ENCODE measurements around the gene ZNF8. TPM values are rescaled to one million over a fixed set of nuclear protein-coding genes. Genes with fewer than 3 reads are reported as not detected.
A peak's percentile ranks its signal among the peaks of the same experiment; 100 is the strongest.

ZNF8 gene
- total RNA-seq (2022), result 8.4 and 8.5 TPM in 2 replicates
- Bru-seq, nascent RNA, result percentile 75 among the genes with signal in this experiment
- percentile 94 among the genes with signal in this experiment for BruChase-seq, experiment 1, labeled RNA remaining after a 2-hour chase
- percentile 85 among the genes with signal in this experiment for BruChase-seq, experiment 2, labeled RNA remaining after a 6-hour chase
- long read RNA-seq, full-length matches to known transcripts, result 1 of 2 reads
- long read RNA-seq, partial matches to known transcripts, result 0 of 2 reads
- long read RNA-seq, other reads (novel, unspliced or antisense), result 1 of 2 reads

DNA sequence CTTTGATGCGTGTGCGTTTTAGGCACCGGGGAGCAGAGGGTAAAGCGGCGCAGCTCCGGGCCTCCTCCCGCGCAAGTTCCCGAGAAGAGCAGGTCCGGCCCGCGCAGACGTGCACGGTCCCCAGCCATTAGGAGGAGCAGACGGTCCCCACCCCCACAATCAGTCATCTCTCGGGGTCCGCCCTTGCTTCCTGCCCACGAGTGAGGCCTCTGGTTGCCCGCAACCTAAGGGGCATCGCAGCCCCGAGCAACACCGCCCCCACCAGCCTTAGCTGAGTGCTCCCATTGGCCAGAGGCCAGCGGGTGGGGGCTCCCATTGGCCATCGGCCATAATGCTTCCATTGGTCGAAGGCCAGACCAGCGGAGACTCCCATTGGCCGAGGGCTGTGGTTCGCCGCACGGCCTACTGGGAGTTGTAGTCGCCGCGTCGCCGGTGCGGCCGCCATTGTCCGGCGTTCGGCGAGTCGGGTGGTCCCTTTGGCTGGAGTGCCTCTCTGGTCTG is at the start of gene ZNF8:
Gene ZNF8, plus strand, starts transcription at position 415 of the 501 bp plus-strand sequence. CDS start 127 bp downstream, outside the sequence.
- intact Hi-C loops (cut with micrococcal nuclease; ENCODE audit: unreplicated experiment), result loop anchor here (1.0 to 5.0 kb wide), 5 partner anchors 27 to 102 kb away; partner anchors contain the start of genes ERVK3-1, ZNF274, ZNF544 and ZNF837
- Histone ChIP-seq H3K4me1 (0 out of 2 replicates have a peak, but pooled peaks cover 5% of the 10 kb centered on the region), H3K36me3 (ENCODE audit: control insufficient read depth, insufficient read depth, low read length) (no peaks in the 10 kb centered on the region; the same call in 1 of the 2 replicates), H3K9me3 (no peaks in the 10 kb centered on the region; the same call in 1 of the 2 replicates), H3K4me3 (ENCODE audit: low read depth, low read length) (peak within 1 kb of the TSS; percentile 85), H3K27me3 (replicated peaks; ENCODE audit: control insufficient read depth, insufficient read depth, low read length) (no peaks in the 10 kb centered on the region)
- Mint-ChIP-seq H3K4me3 (ENCODE audit: unreplicated experiment) (peak within 1 kb of the TSS; percentile 99), H3K4me1 (ENCODE audit: low read depth, unreplicated experiment) (peaks cover 17% of the 10 kb centered on the region), H3K36me3 (ENCODE audit: insufficient read depth, unreplicated experiment) (peaks cover 57% of the 10 kb centered on the region), H3K27ac (ENCODE audit: unreplicated experiment) (peak within 1 kb of the TSS; percentile 96), H3K27me3 (ENCODE audit: insufficient read depth, unreplicated experiment) (no peaks in the 10 kb centered on the region), H3K9me3 (ENCODE audit: unreplicated experiment) (peaks cover 8% of the 10 kb centered on the region)
- DNase-seq, result peak; percentile 99
- no TSS peak for BruUV-seq (replicated peaks)
- ChIA-PET POLR2A (interaction anchor here (0.6 to 1.5 kb wide), 6 partner anchors 26 to 198 kb away, joined by 3 to 4 read pairs (median 3); partner anchors contain the start of gene ZSCAN22), CTCF (no interaction called here)
- TF ChIP-seq, protein P1, sequence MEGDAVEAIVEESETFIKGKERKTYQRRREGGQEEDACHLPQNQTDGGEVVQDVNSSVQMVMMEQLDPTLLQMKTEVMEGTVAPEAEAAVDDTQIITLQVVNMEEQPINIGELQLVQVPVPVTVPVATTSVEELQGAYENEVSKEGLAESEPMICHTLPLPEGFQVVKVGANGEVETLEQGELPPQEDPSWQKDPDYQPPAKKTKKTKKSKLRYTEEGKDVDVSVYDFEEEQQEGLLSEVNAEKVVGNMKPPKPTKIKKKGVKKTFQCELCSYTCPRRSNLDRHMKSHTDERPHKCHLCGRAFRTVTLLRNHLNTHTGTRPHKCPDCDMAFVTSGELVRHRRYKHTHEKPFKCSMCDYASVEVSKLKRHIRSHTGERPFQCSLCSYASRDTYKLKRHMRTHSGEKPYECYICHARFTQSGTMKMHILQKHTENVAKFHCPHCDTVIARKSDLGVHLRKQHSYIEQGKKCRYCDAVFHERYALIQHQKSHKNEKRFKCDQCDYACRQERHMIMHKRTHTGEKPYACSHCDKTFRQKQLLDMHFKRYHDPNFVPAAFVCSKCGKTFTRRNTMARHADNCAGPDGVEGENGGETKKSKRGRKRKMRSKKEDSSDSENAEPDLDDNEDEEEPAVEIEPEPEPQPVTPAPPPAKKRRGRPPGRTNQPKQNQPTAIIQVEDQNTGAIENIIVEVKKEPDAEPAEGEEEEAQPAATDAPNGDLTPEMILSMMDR (IDR thresholded peaks at IDR 0.05; ENCODE audit: insufficient read depth in 1 of 2, low read depth in 1 of 2, low read length in 1 of 2, severe bottlenecking in 1 of 2, unreplicated experiment in 1 of 2), result no peak

DNA sequence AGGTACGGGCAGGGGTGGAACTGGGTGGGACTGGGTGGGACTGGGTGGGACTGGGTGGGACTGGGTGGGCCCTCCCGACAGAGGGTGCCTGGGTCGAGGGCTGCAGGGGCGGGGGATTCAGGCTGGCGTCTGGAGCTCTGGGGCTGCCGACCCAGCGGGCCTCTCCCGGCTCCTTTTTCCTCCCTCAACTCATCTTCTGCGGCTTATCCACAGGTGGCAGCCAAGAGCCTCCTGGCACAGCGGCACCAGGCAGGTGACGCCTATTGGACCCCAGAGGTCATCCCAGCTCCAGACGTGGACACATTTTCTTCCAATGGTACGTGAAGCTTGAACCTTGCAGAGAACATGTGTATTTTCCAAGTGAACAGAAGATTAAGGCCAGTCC is 49.5 kb upstream of the ZNF8 start:
- BruUV-seq (replicated peaks), result no TSS peak
- DNase-seq, result peak in 1 of 2 experiments; percentile 41
- H3K36me3 Mint-ChIP-seq (ENCODE audit: insufficient read depth, unreplicated experiment), result peaks cover 69% of the 10 kb centered on the region
- peak overlapping the region; percentile 99 for H3K27ac Mint-ChIP-seq (ENCODE audit: unreplicated experiment)
- CTCF ChIA-PET, result no interaction called here
- peaks cover 43% of the 10 kb centered on the region for H3K9me3 Mint-ChIP-seq (ENCODE audit: unreplicated experiment)
- peaks cover 28% of the 10 kb centered on the region for H3K9me3 ChIP-seq
- H3K27me3 ChIP-seq (replicated peaks; ENCODE audit: control insufficient read depth, insufficient read depth, low read length), result no peaks in the 10 kb centered on the region
- intact Hi-C loops (cut with micrococcal nuclease; ENCODE audit: unreplicated experiment), result loop anchor here (2.0 to 10.0 kb wide), 3 partner anchors 46 to 76 kb away; partner anchors contain the start of genes ERVK3-1, ZNF274 and ZNF8
- H3K36me3 ChIP-seq (ENCODE audit: control insufficient read depth, insufficient read depth, low read length), result peaks cover 21% of the 10 kb centered on the region
- TF ChIP-seq, protein P1 (IDR thresholded peaks at IDR 0.05; ENCODE audit: insufficient read depth in 1 of 2, low read depth in 1 of 2, low read length in 1 of 2, severe bottlenecking in 1 of 2, unreplicated experiment in 1 of 2), result peak; percentile 14 to 20
- H3K4me3 Mint-ChIP-seq (ENCODE audit: unreplicated experiment), result peak overlapping the region; percentile 96
- POLR2A ChIA-PET, result no interaction called here
- peaks cover 5% of the 10 kb centered on the region; the same call in 1 of the 2 replicates for H3K4me1 ChIP-seq
- H3K4me3 ChIP-seq (ENCODE audit: low read depth, low read length), result peak overlapping the region; percentile 66
- H3K27me3 Mint-ChIP-seq (ENCODE audit: insufficient read depth, unreplicated experiment), result no peaks in the 10 kb centered on the region
- peaks cover 7% of the 10 kb centered on the region for H3K4me1 Mint-ChIP-seq (ENCODE audit: low read depth, unreplicated experiment)

DNA sequence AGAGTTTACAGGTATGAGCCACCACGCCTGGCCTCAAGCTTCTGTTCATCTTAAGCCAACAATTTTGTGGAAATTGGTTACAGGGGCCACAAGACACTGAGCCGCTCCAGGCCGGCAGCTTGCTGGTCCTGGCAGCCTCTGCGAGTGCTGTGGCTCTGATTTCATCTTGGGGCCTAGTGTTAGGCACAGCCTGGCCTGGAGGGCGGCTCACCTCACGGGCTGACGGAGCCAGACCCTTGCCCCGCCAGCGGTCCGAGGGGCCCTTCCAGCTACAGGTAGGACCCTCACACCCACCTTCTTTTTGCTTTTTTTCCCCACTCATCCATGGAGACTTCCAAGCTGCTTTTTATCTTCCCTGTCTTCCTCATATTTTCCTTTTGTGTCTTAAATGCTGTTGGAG is 41.4 kb upstream of the ZNF8 start:
- H3K4me1 ChIP-seq, result no peaks in the 10 kb centered on the region
- no peak for DNase-seq
- intact Hi-C loops (cut with micrococcal nuclease; ENCODE audit: unreplicated experiment), result no loop called here
- Mint-ChIP-seq H3K27ac (ENCODE audit: unreplicated experiment) (no peak overlapping the region), H3K4me3 (ENCODE audit: unreplicated experiment) (no peak overlapping the region), H3K9me3 (ENCODE audit: unreplicated experiment) (peaks cover 34% of the 10 kb centered on the region), H3K27me3 (ENCODE audit: insufficient read depth, unreplicated experiment) (no peaks in the 10 kb centered on the region), H3K36me3 (ENCODE audit: insufficient read depth, unreplicated experiment) (peaks cover 96% of the 10 kb centered on the region), H3K4me1 (ENCODE audit: low read depth, unreplicated experiment) (no peaks in the 10 kb centered on the region)
- H3K36me3 ChIP-seq (ENCODE audit: control insufficient read depth, insufficient read depth, low read length), result peaks cover 17% of the 10 kb centered on the region
- BruUV-seq (replicated peaks), result no TSS peak
- H3K27me3 ChIP-seq (replicated peaks; ENCODE audit: control insufficient read depth, insufficient read depth, low read length), result no peaks in the 10 kb centered on the region
- ChIA-PET POLR2A (no interaction called here), CTCF (no interaction called here)
- H3K4me3 ChIP-seq (ENCODE audit: low read depth, low read length), result no peak overlapping the region
- TF ChIP-seq, protein P1 (IDR thresholded peaks at IDR 0.05; ENCODE audit: insufficient read depth in 1 of 2, low read depth in 1 of 2, low read length in 1 of 2, severe bottlenecking in 1 of 2, unreplicated experiment in 1 of 2), result no peak
- H3K9me3 ChIP-seq, result peaks cover 30% of the 10 kb centered on the region
